Measurements from ENCODE around the gene SIGLEC6.
A peak's percentile ranks its signal among the peaks of the same experiment; 100 is the strongest.

- TF ChIP-seq CTCF (IDR thresholded peaks at IDR 0.05) (peak; percentile 77), SMC3 (IDR thresholded peaks at IDR 0.05) (peak; percentile 63), POLR2A (IDR thresholded peaks at IDR 0.05; ENCODE audit: low read length) (no peak), USF2 (IDR thresholded peaks at IDR 0.05) (no peak), ATOH8 (CRISPR knock-in tag; IDR thresholded peaks at IDR 0.05; ENCODE audit: low read depth) (no peak), REST (IDR thresholded peaks at IDR 0.05) (no peak), RNF2 (IDR thresholded peaks at IDR 0.05; ENCODE audit: borderline replicate concordance, low read depth) (no peak)
Measured at GRCh38 chr19:51473009-51473707, 58.3 kb downstream of the SIGLEC6 start.

All from A549 (cell line).